ENCODE data around the gene LGALS9.

DNA sequence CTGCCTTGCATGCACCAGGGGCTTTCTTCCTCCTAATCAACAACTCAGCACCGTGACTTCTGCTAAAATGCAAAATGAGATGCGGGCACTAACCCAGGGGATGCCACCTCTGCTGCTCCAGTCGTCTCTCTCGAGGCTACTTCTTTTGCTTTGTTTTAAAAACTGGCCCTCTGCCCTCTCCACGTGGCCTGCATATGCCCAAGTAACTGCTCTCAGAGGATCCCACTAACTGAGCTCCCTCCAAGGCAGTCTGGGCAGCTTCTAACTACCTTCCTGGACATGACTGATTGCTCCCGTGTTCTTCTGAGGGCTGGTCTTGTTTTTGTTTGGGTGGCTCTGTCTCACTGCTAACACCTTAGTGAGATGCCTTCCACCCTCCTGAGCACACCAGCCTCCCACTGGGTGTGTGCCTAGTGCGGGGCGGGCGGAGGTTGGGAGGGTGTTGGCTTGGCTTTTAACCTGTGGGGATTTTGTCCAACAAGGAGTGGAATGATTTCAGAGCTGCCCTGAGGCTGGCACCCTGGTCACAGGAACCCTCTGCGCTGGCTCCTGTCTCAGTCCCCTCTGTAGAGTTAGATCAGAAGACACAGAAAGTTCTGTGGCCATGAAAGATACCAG, 8.9 kb upstream of the LGALS9 start:
- TF ChIP-seq, protein P1, sequence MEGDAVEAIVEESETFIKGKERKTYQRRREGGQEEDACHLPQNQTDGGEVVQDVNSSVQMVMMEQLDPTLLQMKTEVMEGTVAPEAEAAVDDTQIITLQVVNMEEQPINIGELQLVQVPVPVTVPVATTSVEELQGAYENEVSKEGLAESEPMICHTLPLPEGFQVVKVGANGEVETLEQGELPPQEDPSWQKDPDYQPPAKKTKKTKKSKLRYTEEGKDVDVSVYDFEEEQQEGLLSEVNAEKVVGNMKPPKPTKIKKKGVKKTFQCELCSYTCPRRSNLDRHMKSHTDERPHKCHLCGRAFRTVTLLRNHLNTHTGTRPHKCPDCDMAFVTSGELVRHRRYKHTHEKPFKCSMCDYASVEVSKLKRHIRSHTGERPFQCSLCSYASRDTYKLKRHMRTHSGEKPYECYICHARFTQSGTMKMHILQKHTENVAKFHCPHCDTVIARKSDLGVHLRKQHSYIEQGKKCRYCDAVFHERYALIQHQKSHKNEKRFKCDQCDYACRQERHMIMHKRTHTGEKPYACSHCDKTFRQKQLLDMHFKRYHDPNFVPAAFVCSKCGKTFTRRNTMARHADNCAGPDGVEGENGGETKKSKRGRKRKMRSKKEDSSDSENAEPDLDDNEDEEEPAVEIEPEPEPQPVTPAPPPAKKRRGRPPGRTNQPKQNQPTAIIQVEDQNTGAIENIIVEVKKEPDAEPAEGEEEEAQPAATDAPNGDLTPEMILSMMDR (IDR thresholded peaks at IDR 0.05): no peak
- TF ChIP-seq POLR2A (IDR thresholded peaks at IDR 0.05): no peak

Data from body of pancreas (tissue), 4 donors.